ENCODE measurements around the gene LMBRD1.
A peak's percentile ranks its signal among the peaks of the same experiment; 100 is the strongest.
"Not testable (repeated sequence)": the region's sequence is repeated elsewhere in the genome, so short reads cannot be mapped to it uniquely, and the experiment has no call there.

Gene LMBRD1

GRCh38 chr6:69796642-69797390, at the start of gene LMBRD1:
LMBRD1 (minus strand) TSS chr6:69797010; CDS start chr6:69796881, 129 bp downstream.
- peak; percentile 98 for DNase-seq (ENCODE audit: low read depth)

GRCh38 chr6:69846312-69846711, 49.5 kb upstream of the LMBRD1 start:
- DNase-seq (ENCODE audit: low read depth) = no peak

- no peak for DNase-seq (ENCODE audit: low read depth)
These were observed 46.4 kb upstream of the LMBRD1 start for GRCh38 chr6:69843189-69843588.

- DNase-seq (ENCODE audit: low read depth) = no peak
These were observed 45.1 kb upstream of the LMBRD1 start for GRCh38 chr6:69841862-69842261.

- DNase-seq (ENCODE audit: low read depth) = no peak
These were observed 38.8 kb upstream of the LMBRD1 start for GRCh38 chr6:69835414-69836179.

GRCh38 chr6:69832558-69832957, 35.7 kb upstream of the LMBRD1 start:
- no peak for DNase-seq (ENCODE audit: low read depth)

GRCh38 chr6:69827276-69827893, 30.6 kb upstream of the LMBRD1 start:
- no peak for DNase-seq (ENCODE audit: low read depth)

GRCh38 chr6:69825904-69826303, 29.1 kb upstream of the LMBRD1 start:
- no peak for DNase-seq (ENCODE audit: low read depth)

- not testable (repeated sequence) for DNase-seq (ENCODE audit: low read depth)
These were observed 27.5 kb upstream of the LMBRD1 start for GRCh38 chr6:69824355-69824754.

- no peak for DNase-seq (ENCODE audit: low read depth)
These were observed 23.6 kb upstream of the LMBRD1 start for GRCh38 chr6:69820438-69820837.

GRCh38 chr6:69820018-69820417, 23.2 kb upstream of the LMBRD1 start:
- no peak for DNase-seq (ENCODE audit: low read depth)

GRCh38 chr6:69819138-69819537, 22.3 kb upstream of the LMBRD1 start:
- no peak for DNase-seq (ENCODE audit: low read depth)

GRCh38 chr6:69818223-69818930, 21.6 kb upstream of the LMBRD1 start:
- no peak for DNase-seq (ENCODE audit: low read depth)

GRCh38 chr6:69817358-69817757, 20.5 kb upstream of the LMBRD1 start:
- no peak for DNase-seq (ENCODE audit: low read depth)

- DNase-seq (ENCODE audit: low read depth) = no peak
These were observed 19.8 kb upstream of the LMBRD1 start for GRCh38 chr6:69816569-69816968.

GRCh38 chr6:69816026-69816425, 19.2 kb upstream of the LMBRD1 start:
- no peak for DNase-seq (ENCODE audit: low read depth)

- no peak for DNase-seq (ENCODE audit: low read depth)
These were observed 16.7 kb upstream of the LMBRD1 start for GRCh38 chr6:69813508-69813907.

GRCh38 chr6:69812746-69813427, 16.1 kb upstream of the LMBRD1 start:
- no peak for DNase-seq (ENCODE audit: low read depth)

GRCh38 chr6:69802995-69803394, 6.2 kb upstream of the LMBRD1 start:
- no peak for DNase-seq (ENCODE audit: low read depth)

GRCh38 chr6:69801711-69802110, 4.9 kb upstream of the LMBRD1 start:
- DNase-seq (ENCODE audit: low read depth) = no peak

- DNase-seq (ENCODE audit: low read depth) = no peak
These were observed 4.4 kb upstream of the LMBRD1 start for GRCh38 chr6:69801225-69801624.

GRCh38 chr6:69798796-69799195, 2.0 kb upstream of the LMBRD1 start:
- DNase-seq (ENCODE audit: low read depth) = not testable (repeated sequence)
